Measurements from ENCODE around the gene NFE2L1.
"Not testable (repeated sequence)": the region's sequence is repeated elsewhere in the genome, so short reads cannot be mapped to it uniquely, and the experiment has no call there.

Gene NFE2L1

GRCh38 chr17:48023400-48024148 is 24.6 kb upstream of the NFE2L1 start:
- peak in 50 of 51 donors; percentile 20 to 92 (median 81) for DNase-seq

- DNase-seq = peak in 7 of 51 donors; percentile 23 to 53 (median 43)
These were observed 23.8 kb upstream of the NFE2L1 start for GRCh38 chr17:48024149-48025039.

GRCh38 chr17:48025040-48025903 is 22.9 kb upstream of the NFE2L1 start:
- peak; percentile 57 to 99 (median 97) for DNase-seq

- DNase-seq = no peak
These were observed 22.2 kb upstream of the NFE2L1 start for GRCh38 chr17:48025904-48026501.

- peak in 48 of 51 donors; percentile 13 to 87 (median 64) for DNase-seq
These were observed 21.4 kb upstream of the NFE2L1 start for GRCh38 chr17:48026502-48027321.

GRCh38 chr17:48027322-48027981 is 20.7 kb upstream of the NFE2L1 start:
- no peak for DNase-seq

GRCh38 chr17:48028736-48029135 is 19.4 kb upstream of the NFE2L1 start:
- no peak for DNase-seq

GRCh38 chr17:48030531-48030930 is 17.6 kb upstream of the NFE2L1 start:
- no peak for DNase-seq

GRCh38 chr17:48031966-48032365 is 16.2 kb upstream of the NFE2L1 start:
- DNase-seq = no peak

GRCh38 chr17:48034734-48035133 is 13.4 kb upstream of the NFE2L1 start:
- DNase-seq = not testable (repeated sequence)

GRCh38 chr17:48036693-48037035 is 11.5 kb upstream of the NFE2L1 start:
- DNase-seq = no peak

- DNase-seq = peak in 14 of 51 donors; percentile 9 to 47 (median 22)
These were observed 10.9 kb upstream of the NFE2L1 start, which contains the start of gene COPZ2 for GRCh38 chr17:48037036-48037837. TSS of gene COPZ2 (minus strand) at chr17:48037797. CDS start at chr17:48037777, 20 bp downstream.

- no peak for DNase-seq
These were observed 10.3 kb upstream of the NFE2L1 start for GRCh38 chr17:48037838-48038323.

GRCh38 chr17:48038687-48039086 is 9.5 kb upstream of the NFE2L1 start:
- no peak for DNase-seq

- peak in 1 of 51 donors; percentile 8 for DNase-seq
These were observed 5.0 kb upstream of the NFE2L1 start for GRCh38 chr17:48043176-48043575.

GRCh38 chr17:48044851-48045250 is 3.3 kb upstream of the NFE2L1 start:
- DNase-seq = no peak

- DNase-seq = peak in 1 of 51 donors; percentile 20
These were observed 2.7 kb upstream of the NFE2L1 start for GRCh38 chr17:48045316-48046001.

GRCh38 chr17:48046296-48046695 is 1.9 kb upstream of the NFE2L1 start:
- no peak for DNase-seq

All from hypothalamus (tissue), 51 donors.